ENCODE measurements around the gene MX2.

DNA sequence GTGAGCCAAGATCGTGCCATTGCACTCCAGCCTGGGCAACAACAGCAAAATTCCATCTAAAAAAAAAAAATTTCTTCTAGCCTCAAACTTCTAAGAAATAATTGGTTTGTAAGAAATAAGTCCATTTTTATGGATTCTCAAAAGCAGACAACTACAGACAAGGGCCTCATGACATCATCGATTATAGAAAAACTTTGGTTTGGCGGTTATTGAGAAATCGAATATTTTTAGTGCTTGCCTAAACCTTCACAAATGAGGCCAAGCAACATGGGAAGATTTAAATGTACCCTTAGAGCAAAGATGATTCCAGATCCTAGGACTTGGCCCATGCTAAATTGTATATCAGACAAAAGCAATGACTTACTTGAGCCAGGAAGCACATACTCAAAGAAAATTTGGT, 36.4 kb downstream of the MX2 start:
- TF ChIP-seq, protein P1, sequence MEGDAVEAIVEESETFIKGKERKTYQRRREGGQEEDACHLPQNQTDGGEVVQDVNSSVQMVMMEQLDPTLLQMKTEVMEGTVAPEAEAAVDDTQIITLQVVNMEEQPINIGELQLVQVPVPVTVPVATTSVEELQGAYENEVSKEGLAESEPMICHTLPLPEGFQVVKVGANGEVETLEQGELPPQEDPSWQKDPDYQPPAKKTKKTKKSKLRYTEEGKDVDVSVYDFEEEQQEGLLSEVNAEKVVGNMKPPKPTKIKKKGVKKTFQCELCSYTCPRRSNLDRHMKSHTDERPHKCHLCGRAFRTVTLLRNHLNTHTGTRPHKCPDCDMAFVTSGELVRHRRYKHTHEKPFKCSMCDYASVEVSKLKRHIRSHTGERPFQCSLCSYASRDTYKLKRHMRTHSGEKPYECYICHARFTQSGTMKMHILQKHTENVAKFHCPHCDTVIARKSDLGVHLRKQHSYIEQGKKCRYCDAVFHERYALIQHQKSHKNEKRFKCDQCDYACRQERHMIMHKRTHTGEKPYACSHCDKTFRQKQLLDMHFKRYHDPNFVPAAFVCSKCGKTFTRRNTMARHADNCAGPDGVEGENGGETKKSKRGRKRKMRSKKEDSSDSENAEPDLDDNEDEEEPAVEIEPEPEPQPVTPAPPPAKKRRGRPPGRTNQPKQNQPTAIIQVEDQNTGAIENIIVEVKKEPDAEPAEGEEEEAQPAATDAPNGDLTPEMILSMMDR (conservative IDR thresholded peaks at IDR 0.05; ENCODE audit: low read length), result no peak
- TF ChIP-seq EZH2phosphoT487 (IDR thresholded peaks at IDR 0.05; ENCODE audit: borderline replicate concordance, low read depth, low read length), result no peak
